Psoas muscle (tissue), 8 donors: ENCODE results near the gene DCBLD2. TPM values are rescaled to one million over a fixed set of nuclear protein-coding genes. Genes with fewer than 3 reads are reported as not detected.

Experiments used
- ATAC-seq, 4 donors: fragments of 200-7000 bp; cut with Tn5 transposase; one replicate each; pipeline ENCODE4 v1.9.1; 2020; ENCODE audit warnings: moderate library complexity in 3 of 4, mild to moderate bottlenecking in 2 of 4
- DNase-seq, 2 donors: peaks; one replicate each; pipeline ENCODE4 v3.0.0-alpha.2; 2020
- H3K27ac ChIP-seq: fragments of 200-600 bp; one replicate; pipeline ENCODE4 v1.8.0; 2022
- H3K27me3 ChIP-seq, 3 donors: fragments of 200-600 bp in 1 of 3; one replicate each; pipeline versions ENCODE4 v1.6.1 to v1.8.0; 2013 to 2022; ENCODE audit warnings: low read length in 2 of 3, mild to moderate bottlenecking in 2 of 3, moderate library complexity in 1 of 3; ENCODE audit not compliant: insufficient read depth in 3 of 3
- H3K36me3 ChIP-seq, 2 donors: fragments of 200-600 bp in 1 of 2; one replicate each; pipeline versions ENCODE4 v1.6.1 to v1.8.0; 2013 to 2022; ENCODE audit warnings: low read depth in 1 of 2, mild to moderate bottlenecking in 1 of 2, moderate library complexity in 1 of 2; ENCODE audit not compliant: insufficient read depth in 1 of 2
- H3K4me1 ChIP-seq: fragments of 200-600 bp; one replicate; pipeline ENCODE4 v1.8.0; 2022
- H3K4me3 ChIP-seq: fragments of 200-600 bp; one replicate; pipeline ENCODE4 v1.8.0; 2022; ENCODE audit warnings: mild to moderate bottlenecking
- H3K9me3 ChIP-seq: fragments of 200-600 bp; one replicate; pipeline ENCODE4 v1.8.0; 2022
- CTCF ChIP-seq: fragments of 200-600 bp; IDR thresholded peaks from one replicate; pipeline ENCODE4 v1.8.0; 2022; ENCODE audit warnings: antibody characterized with exemption
- WGBS, 3 donors: extraction: QIAGEN DNeasy Blood & Tissue Kit; methylation state at CpG; one replicate each; pipeline versions ENCODE4 v1.1.6 to v1.1.7; 2013; 5-methylcytosine and 5-hydroxymethylcytosine counted together
- intact Hi-C, 2 donors: fragments of 100-400 bp; cut with DNase I; formaldehyde crosslinking; loops; one replicate each; pipeline versions ENCODE4 v1.11.0 to v1.14.2; 2022
- polyA plus RNA-seq, 3 donors: library from polyadenylated mRNA; stranded (reverse); fragments of 200-250 nt; gene quantifications; one replicate each; pipeline ENCODE4 v1.2.3, GENCODE V29; 2013
- total RNA-seq, 4 donors: library from RNA; stranded (reverse); fragmentation: NEBNext Ultra II Directional in 2 of 4; extraction: Animal tissue kit (Norgen Biotek cat#: 25700) in 2 of 4; gene quantifications; one replicate each; pipeline versions ENCODE4 v1.2.1 to v1.2.4, GENCODE V29; 2021 to 2023
- donor health status: healthy with polysubstance abuse.
- donor health status: DM: no; HTN: no; CAD: no; lungs with moderate emphysema.
- donor health status: Bipolar disorder and iron deficiency.
- donor health status: healthy.
- donor health status: DM: yes; HTN: yes; CAD: no.
- donor health status: DM: no; HTN: no; CAD: no.
- donor health status: DM: no; HTN: no; CAD: no.
- donor health status: DM: yes; HTN: yes; CAD: no.

The DCBLD2 gene
- total and polyA plus RNA-seq, 7 donors = 2.9 to 13.9 (median 5.3) TPM

GRCh38 chr3:98770261-98771039 lies 131.0 kb downstream of the DCBLD2 start:
- H3K27me3 ChIP-seq = no peaks in the 10 kb centered on the region
- 55 to 77% (median 66%) methylated on average over 8 of the region's 8 CpGs for WGBS, 3 donors
- peak overlapping the region; percentile 59 for H3K27ac ChIP-seq
- peaks cover 0 to 9% of the 10 kb centered on the region in 2 donors for H3K36me3 ChIP-seq
- DNase-seq (peak in 1 of 2 donors; percentile 26), ATAC-seq (peak; percentile 54 to 81 (median 76))
- intact Hi-C loops = loop anchor here in 1 of 2 donors (5.0 kb wide), 1 partner anchor 38 kb away; no protein-coding TSS in a partner anchor
- H3K4me1 ChIP-seq = peaks cover 49% of the 10 kb centered on the region
- no peak for TF ChIP-seq CTCF
- H3K9me3 ChIP-seq = no peaks in the 10 kb centered on the region
- H3K4me3 ChIP-seq = no peak overlapping the region

- TF ChIP-seq CTCF = no peak
- ATAC-seq = no peak
- peak overlapping the region; percentile 59 for H3K27ac ChIP-seq
- H3K4me3 ChIP-seq = no peak overlapping the region
- no peak for DNase-seq
- H3K9me3 ChIP-seq = no peaks in the 10 kb centered on the region
- intact Hi-C loops = no loop called here
- H3K4me1 ChIP-seq = peaks cover 59% of the 10 kb centered on the region
- peaks cover 0 to 6% of the 10 kb centered on the region in 2 donors for H3K36me3 ChIP-seq
- no peaks in the 10 kb centered on the region for H3K27me3 ChIP-seq
Measured at GRCh38 chr3:98769448-98769847, 132.0 kb downstream of the DCBLD2 start.

- Histone ChIP-seq H3K4me1 (peaks cover 63% of the 10 kb centered on the region), H3K9me3 (no peaks in the 10 kb centered on the region), H3K4me3 (no peak overlapping the region), H3K27me3 (no peaks in the 10 kb centered on the region), H3K27ac (peak overlapping the region; percentile 59), H3K36me3 (peaks cover 0 to 1% of the 10 kb centered on the region in 2 donors)
- ATAC-seq = no peak
- intact Hi-C loops = no loop called here
- TF ChIP-seq CTCF = no peak
- no peak for DNase-seq
- 13 to 33% (median 17%) methylated on average over 2 of the region's 2 CpGs for WGBS, 3 donors
Measured at GRCh38 chr3:98768961-98769360, 132.5 kb downstream of the DCBLD2 start.

GRCh38 chr3:98766924-98767323 lies 134.6 kb downstream of the DCBLD2 start:
- no peak for TF ChIP-seq CTCF
- DNase-seq (no peak), ATAC-seq (no peak)
- H3K27ac ChIP-seq = no peak overlapping the region
- no peaks in the 10 kb centered on the region for H3K9me3 ChIP-seq
- no peak overlapping the region for H3K4me3 ChIP-seq
- intact Hi-C loops = no loop called here
- no peaks in the 10 kb centered on the region for H3K36me3 ChIP-seq
- H3K4me1 ChIP-seq = peaks cover 71% of the 10 kb centered on the region
- no peaks in the 10 kb centered on the region for H3K27me3 ChIP-seq
